SKM-1 treated with dmso at 0.1 percent for 144 hours (cell line): ENCODE results near the gene MAP4K4.
"Not testable (repeated sequence)": the region's sequence is repeated elsewhere in the genome, so short reads cannot be mapped to it uniquely, and the experiment has no call there.

Source experiments
- DNase-seq: peaks from one replicate; lab custom pipeline; 2025; ENCODE audit not compliant: unreplicated experiment; lab: John Stamatoyannopoulos, UW

Gene MAP4K4

GRCh38 chr2:101900375-101900774 lies 202.9 kb downstream of the MAP4K4 start:
- no peak for DNase-seq

GRCh38 chr2:101901241-101901640 lies 203.7 kb downstream of the MAP4K4 start:
- DNase-seq, result no peak

GRCh38 chr2:101902169-101902568 lies 204.7 kb downstream of the MAP4K4 start:
- DNase-seq, result no peak

GRCh38 chr2:101904916-101905315 lies 207.4 kb downstream of the MAP4K4 start:
- no peak for DNase-seq

- DNase-seq, result no peak
These were observed 208.3 kb downstream of the MAP4K4 start for GRCh38 chr2:101905746-101906336.

- no peak for DNase-seq
These were observed 212.3 kb downstream of the MAP4K4 start for GRCh38 chr2:101909760-101910159.

- peak; percentile 48 for DNase-seq
These were observed 215.0 kb downstream of the MAP4K4 start for GRCh38 chr2:101912545-101912944.

- DNase-seq, result peak; percentile 96
These were observed 223.9 kb downstream of the MAP4K4 start for GRCh38 chr2:101921319-101921952.

GRCh38 chr2:101921953-101922325 lies 224.4 kb downstream of the MAP4K4 start:
- DNase-seq, result no peak

GRCh38 chr2:101924311-101924710 lies 226.8 kb downstream of the MAP4K4 start:
- not testable (repeated sequence) for DNase-seq

GRCh38 chr2:101930019-101930418 lies 232.5 kb downstream of the MAP4K4 start:
- no peak for DNase-seq

GRCh38 chr2:101930847-101931246 lies 233.3 kb downstream of the MAP4K4 start:
- DNase-seq, result no peak

- peak; percentile 74 for DNase-seq
These were observed 233.9 kb downstream of the MAP4K4 start for GRCh38 chr2:101931402-101931801.

GRCh38 chr2:101935764-101936163 lies 238.3 kb downstream of the MAP4K4 start:
- not testable (repeated sequence) for DNase-seq

- no peak for DNase-seq
These were observed 245.3 kb downstream of the MAP4K4 start for GRCh38 chr2:101942851-101943250.
